Measurements from ENCODE around the gene BNC2.

DNA sequence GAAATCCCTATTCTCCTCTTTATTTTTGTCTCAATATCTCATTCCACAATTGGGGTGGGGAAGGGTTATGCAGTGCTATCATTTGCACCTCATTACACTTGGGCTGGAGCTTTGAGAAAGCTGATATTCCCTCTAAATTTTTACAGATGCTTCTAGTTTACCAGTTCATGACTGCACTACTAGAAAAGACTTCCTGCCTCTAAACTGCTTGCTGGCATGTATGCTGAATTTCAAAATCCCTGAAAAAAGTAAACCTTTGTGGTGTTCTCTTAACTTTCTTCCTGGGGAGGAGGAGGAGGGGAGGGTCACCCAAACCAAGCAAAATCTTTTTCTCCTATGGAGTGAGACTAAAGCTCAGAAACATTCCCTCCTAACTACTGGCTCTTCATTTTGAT is 45.1 kb downstream of the BNC2 start:
- TF ChIP-seq POLR2AphosphoS5 (IDR thresholded peaks at IDR 0.05; ENCODE audit: low read depth, low read length): no peak
- no peak for TF ChIP-seq POLR2A (IDR thresholded peaks at IDR 0.05; ENCODE audit: low read depth, low read length)
- no peak for TF ChIP-seq TAF1 (IDR thresholded peaks at IDR 0.05; ENCODE audit: borderline replicate concordance, low read depth, low read length)

All from GM12892 (cell line).